ENCODE measurements around the gene GNPTAB. TPM values are rescaled to one million over a fixed set of nuclear protein-coding genes. Genes with fewer than 3 reads are reported as not detected.
A peak's percentile ranks its signal among the peaks of the same experiment; 100 is the strongest.

Gene GNPTAB
- total and polyA plus RNA-seq, 2 of the 8 experiments (the other 6 are each of a cell fraction or from before 2014, with no cell fraction given): 21.5 to 51.3 TPM

DNA sequence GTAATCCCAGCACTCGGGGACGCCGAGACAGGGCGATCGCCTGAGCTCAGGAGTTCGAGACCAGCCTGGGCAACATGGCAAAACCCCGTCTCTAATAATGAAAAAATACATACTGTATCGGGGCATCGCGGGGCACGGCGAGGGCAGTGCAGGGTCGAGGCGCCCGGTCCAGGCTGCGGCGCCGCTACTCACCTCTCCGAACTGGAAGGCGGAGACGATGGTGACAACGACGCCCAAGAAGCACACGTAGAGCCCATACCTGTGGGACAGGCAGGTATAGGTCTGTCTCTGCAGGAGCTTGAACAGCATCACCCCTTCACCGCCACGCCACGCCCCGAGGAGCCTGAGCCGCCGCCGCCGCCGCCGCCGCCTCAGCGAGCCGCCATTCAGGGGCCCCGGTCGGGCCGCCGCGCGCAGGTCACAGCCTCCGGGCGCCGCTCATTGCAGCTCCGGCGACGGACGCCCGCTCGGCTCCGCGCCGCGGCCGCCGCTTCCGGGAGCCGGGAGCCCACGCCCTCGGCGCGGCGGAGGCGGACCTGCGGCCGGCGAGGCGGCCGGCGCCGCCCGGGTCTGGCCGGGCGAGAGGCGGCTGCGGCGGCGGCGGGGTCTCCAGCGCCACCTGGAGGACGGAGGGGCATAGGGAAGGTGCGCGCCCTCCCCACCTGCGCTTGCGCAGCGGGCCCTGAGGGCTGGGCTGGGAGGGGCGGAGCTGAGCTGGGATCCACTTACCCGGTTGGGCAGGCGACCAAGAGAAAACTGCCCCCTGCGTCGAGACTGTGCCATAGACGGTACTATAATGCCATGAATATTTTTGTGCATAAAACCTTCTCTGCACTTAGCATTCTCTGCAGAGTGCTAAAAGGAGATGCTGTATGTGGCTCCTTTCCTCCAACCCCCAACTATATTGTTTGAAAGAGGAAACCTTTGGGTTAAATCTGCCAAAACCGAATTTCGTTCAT lies at the start of gene GNPTAB (continued):
- TF ChIP-seq, protein P1, sequence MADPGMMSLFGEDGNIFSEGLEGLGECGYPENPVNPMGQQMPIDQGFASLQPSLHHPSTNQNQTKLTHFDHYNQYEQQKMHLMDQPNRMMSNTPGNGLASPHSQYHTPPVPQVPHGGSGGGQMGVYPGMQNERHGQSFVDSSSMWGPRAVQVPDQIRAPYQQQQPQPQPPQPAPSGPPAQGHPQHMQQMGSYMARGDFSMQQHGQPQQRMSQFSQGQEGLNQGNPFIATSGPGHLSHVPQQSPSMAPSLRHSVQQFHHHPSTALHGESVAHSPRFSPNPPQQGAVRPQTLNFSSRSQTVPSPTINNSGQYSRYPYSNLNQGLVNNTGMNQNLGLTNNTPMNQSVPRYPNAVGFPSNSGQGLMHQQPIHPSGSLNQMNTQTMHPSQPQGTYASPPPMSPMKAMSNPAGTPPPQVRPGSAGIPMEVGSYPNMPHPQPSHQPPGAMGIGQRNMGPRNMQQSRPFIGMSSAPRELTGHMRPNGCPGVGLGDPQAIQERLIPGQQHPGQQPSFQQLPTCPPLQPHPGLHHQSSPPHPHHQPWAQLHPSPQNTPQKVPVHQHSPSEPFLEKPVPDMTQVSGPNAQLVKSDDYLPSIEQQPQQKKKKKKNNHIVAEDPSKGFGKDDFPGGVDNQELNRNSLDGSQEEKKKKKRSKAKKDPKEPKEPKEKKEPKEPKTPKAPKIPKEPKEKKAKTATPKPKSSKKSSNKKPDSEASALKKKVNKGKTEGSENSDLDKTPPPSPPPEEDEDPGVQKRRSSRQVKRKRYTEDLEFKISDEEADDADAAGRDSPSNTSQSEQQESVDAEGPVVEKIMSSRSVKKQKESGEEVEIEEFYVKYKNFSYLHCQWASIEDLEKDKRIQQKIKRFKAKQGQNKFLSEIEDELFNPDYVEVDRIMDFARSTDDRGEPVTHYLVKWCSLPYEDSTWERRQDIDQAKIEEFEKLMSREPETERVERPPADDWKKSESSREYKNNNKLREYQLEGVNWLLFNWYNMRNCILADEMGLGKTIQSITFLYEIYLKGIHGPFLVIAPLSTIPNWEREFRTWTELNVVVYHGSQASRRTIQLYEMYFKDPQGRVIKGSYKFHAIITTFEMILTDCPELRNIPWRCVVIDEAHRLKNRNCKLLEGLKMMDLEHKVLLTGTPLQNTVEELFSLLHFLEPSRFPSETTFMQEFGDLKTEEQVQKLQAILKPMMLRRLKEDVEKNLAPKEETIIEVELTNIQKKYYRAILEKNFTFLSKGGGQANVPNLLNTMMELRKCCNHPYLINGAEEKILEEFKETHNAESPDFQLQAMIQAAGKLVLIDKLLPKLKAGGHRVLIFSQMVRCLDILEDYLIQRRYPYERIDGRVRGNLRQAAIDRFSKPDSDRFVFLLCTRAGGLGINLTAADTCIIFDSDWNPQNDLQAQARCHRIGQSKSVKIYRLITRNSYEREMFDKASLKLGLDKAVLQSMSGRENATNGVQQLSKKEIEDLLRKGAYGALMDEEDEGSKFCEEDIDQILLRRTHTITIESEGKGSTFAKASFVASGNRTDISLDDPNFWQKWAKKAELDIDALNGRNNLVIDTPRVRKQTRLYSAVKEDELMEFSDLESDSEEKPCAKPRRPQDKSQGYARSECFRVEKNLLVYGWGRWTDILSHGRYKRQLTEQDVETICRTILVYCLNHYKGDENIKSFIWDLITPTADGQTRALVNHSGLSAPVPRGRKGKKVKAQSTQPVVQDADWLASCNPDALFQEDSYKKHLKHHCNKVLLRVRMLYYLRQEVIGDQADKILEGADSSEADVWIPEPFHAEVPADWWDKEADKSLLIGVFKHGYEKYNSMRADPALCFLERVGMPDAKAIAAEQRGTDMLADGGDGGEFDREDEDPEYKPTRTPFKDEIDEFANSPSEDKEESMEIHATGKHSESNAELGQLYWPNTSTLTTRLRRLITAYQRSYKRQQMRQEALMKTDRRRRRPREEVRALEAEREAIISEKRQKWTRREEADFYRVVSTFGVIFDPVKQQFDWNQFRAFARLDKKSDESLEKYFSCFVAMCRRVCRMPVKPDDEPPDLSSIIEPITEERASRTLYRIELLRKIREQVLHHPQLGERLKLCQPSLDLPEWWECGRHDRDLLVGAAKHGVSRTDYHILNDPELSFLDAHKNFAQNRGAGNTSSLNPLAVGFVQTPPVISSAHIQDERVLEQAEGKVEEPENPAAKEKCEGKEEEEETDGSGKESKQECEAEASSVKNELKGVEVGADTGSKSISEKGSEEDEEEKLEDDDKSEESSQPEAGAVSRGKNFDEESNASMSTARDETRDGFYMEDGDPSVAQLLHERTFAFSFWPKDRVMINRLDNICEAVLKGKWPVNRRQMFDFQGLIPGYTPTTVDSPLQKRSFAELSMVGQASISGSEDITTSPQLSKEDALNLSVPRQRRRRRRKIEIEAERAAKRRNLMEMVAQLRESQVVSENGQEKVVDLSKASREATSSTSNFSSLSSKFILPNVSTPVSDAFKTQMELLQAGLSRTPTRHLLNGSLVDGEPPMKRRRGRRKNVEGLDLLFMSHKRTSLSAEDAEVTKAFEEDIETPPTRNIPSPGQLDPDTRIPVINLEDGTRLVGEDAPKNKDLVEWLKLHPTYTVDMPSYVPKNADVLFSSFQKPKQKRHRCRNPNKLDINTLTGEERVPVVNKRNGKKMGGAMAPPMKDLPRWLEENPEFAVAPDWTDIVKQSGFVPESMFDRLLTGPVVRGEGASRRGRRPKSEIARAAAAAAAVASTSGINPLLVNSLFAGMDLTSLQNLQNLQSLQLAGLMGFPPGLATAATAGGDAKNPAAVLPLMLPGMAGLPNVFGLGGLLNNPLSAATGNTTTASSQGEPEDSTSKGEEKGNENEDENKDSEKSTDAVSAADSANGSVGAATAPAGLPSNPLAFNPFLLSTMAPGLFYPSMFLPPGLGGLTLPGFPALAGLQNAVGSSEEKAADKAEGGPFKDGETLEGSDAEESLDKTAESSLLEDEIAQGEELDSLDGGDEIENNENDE (IDR thresholded peaks at IDR 0.05; ENCODE audit: insufficient replicate concordance, low read length): no peak
- 0 out of 3 replicates have a peak, but pooled peaks of 1 of the 2 experiments have one; percentile 47 for TF ChIP-seq EP300 (IDR thresholded peaks at IDR 0.05; ENCODE audit: borderline replicate concordance in 1 of 2, low read depth in 2 of 2, low read length in 2 of 2)
